K562 (cell line): ENCODE data around the gene NCKIPSD. TPM values are rescaled to one million over a fixed set of nuclear protein-coding genes. Genes with fewer than 3 reads are reported as not detected.

Source experiments
- FOXP4 ChIP-seq: sonication (generic); formaldehyde crosslinking; IDR thresholded peaks from 2 replicates; pipeline ENCODE4 v1.8.0; 2022; ENCODE audit warnings: mild to moderate bottlenecking, missing genetic modification reagents, borderline replicate concordance
- JUN ChIP-seq, 2 experiments: sonication (generic) in 1 of 2; formaldehyde crosslinking in 1 of 2; IDR thresholded peaks; 2 replicates each; pipeline versions ENCODE4 v1.6.1 to v1.8.0; 2012 to 2022; ENCODE audit warnings: borderline replicate concordance in 2 of 2, mild to moderate bottlenecking in 2 of 2, improper control_type of control experiment in 1 of 2, low read depth in 1 of 2, low read length in 1 of 2, missing genetic modification reagents in 1 of 2
- KLF6 ChIP-seq: fragments of 250-450 bp; sonication (Bioruptor Pico); IDR thresholded peaks from 2 replicates; pipeline ENCODE4 v1.4.0; 2020; ENCODE audit warnings: mild to moderate bottlenecking, moderate library complexity, borderline replicate concordance
- MNT ChIP-seq, 2 experiments: fragments of 450-650 bp; conservative IDR thresholded peaks; 2 replicates each; pipeline ENCODE4 v1.6.1; 2017; ENCODE audit warnings: mild to moderate bottlenecking in 2 of 2, moderate library complexity in 2 of 2
- MYBL2 ChIP-seq, 2 experiments: fragments of 450-650 bp in 1 of 2; sonication (generic) in 1 of 2; formaldehyde crosslinking in 1 of 2; IDR thresholded peaks; 2 replicates each; pipeline versions ENCODE4 v1.6.1 to v1.8.1; 2017 to 2022; ENCODE audit warnings: borderline replicate concordance in 1 of 2, inconsistent platforms in 1 of 2, low read depth in 1 of 2, mild to moderate bottlenecking in 1 of 2, missing genetic modification reagents in 1 of 2, moderate library complexity in 1 of 2
- NUFIP1 ChIP-seq: fragments of 450-650 bp; IDR thresholded peaks from 2 replicates; pipeline ENCODE4 v1.6.1; 2018; ENCODE audit not compliant: partially characterized antibody
- PREB ChIP-seq: sonication (generic); formaldehyde crosslinking; IDR thresholded peaks from 2 replicates; pipeline ENCODE4 v1.8.1; 2023; ENCODE audit warnings: mild to moderate bottlenecking, missing genetic modification reagents
- PURB ChIP-seq: sonication (generic); formaldehyde crosslinking; IDR thresholded peaks from 2 replicates; pipeline ENCODE4 v1.9.0; 2021; ENCODE audit warnings: low read depth, mild to moderate bottlenecking, missing genetic modification reagents
- TCF3 ChIP-seq: sonication (generic); formaldehyde crosslinking; IDR thresholded peaks from 2 replicates; pipeline ENCODE4 v1.4.0; 2020; ENCODE audit warnings: mild to moderate bottlenecking, missing genetic modification reagents
- ZBTB11 ChIP-seq, 3 experiments: fragments of 200-800 bp in 1 of 3; fragments of 250-450 bp in 1 of 3; fragments of 450-650 bp in 1 of 3; sonication (Bioruptor Pico) in 1 of 3; sonication (Bioruptor generic) in 1 of 3; formaldehyde crosslinking in 1 of 3; IDR thresholded peaks; 2 replicates each; pipeline versions ENCODE4 v1.6.1 to v1.8.0; 2016 to 2022; ENCODE audit warnings: mild to moderate bottlenecking in 2 of 3, missing genetic modification characterization in 2 of 3, missing compliant biosample characterization in 1 of 3, moderate library complexity in 1 of 3
- ZNF124 ChIP-seq: sonication (generic); formaldehyde crosslinking; IDR thresholded peaks from 2 replicates; pipeline ENCODE4 v1.8.1; 2022; ENCODE audit warnings: missing genetic modification reagents
- ZNF217 ChIP-seq: sonication (generic); formaldehyde crosslinking; IDR thresholded peaks from 2 replicates; pipeline ENCODE4 v1.8.0; 2022; ENCODE audit warnings: mild to moderate bottlenecking, missing genetic modification reagents
- ZNF431 ChIP-seq: sonication (generic); formaldehyde crosslinking; IDR thresholded peaks from 2 replicates; pipeline ENCODE4 v1.8.0; 2022; ENCODE audit warnings: mild to moderate bottlenecking, missing genetic modification reagents
- polyA plus RNA-seq, 8 experiments: library from polyadenylated mRNA; depleted of rRNA in 4 of 8; stranded (reverse) in 5 of 8; unstranded in 3 of 8; fragments of >200 nt; fragmentation: Nextera tagmentation in 2 of 8; fragmentation: Illumina TruSeq in 1 of 8; extraction: Ambion mirVana in 2 of 8; extraction: Trizol in 1 of 8; gene quantifications; 2 replicates each; pipeline versions ENCODE4 v1.2.1 to v1.2.3, GENCODE V29; 2011 to 2014; ENCODE audit warnings: inconsistent platforms in 1 of 8, missing spikeins in 1 of 8
- total RNA-seq, 7 experiments: library from RNA; depleted of rRNA in 6 of 7; stranded (reverse); fragments of >200 nt in 6 of 7; fragmentation: Illumina TruSeq in 2 of 7; extraction: Trizol in 2 of 7; gene quantifications; 2 replicates each; pipeline versions ENCODE4 v1.2.1 to v1.2.3, GENCODE V29; 2011 to 2021; ENCODE audit warnings: low replicate concordance in 1 of 7
- TF ChIP-seq, protein P1 (sequence below): fragments of 250-450 bp; sonication (Bioruptor Pico); IDR thresholded peaks from 2 replicates; pipeline ENCODE4 v1.4.0; 2020

The NCKIPSD gene
- total and polyA plus RNA-seq, 9 of the 15 experiments (the other 6 are each of a cell fraction or from before 2014, with no cell fraction given), result 0.49 to 24.4 (median 12.3) TPM

- TF ChIP-seq KLF6 (CRISPR knock-in tag) (peak; percentile 62; the same call in 1 of the 2 replicates), ZNF431 (peak; percentile 90), FOXP4 (CRISPR knock-in tag) (peak; percentile 99), JUN (IDR thresholded peaks at IDR 0.05; ENCODE audit: borderline replicate concordance, low read depth, low read length) (no peak), JUN (CRISPR knock-in tag; IDR thresholded peaks at IDR 0.05; ENCODE audit: borderline replicate concordance) (peak; percentile 96), PREB (CRISPR knock-in tag) (0 out of 2 replicates have a peak, but pooled peaks have one; percentile 81), MYBL2 (IDR thresholded peaks at IDR 0.05; ENCODE audit: low read depth) (no peak), MYBL2 (CRISPR knock-in tag; IDR thresholded peaks at IDR 0.05; ENCODE audit: borderline replicate concordance) (no peak), ZBTB11 (CRISPR knock-in tag; IDR thresholded peaks at IDR 0.05) (peak in 1 of 3 experiments; percentile 81; a peak in 2 of 6 replicates), TCF3 (CRISPR knock-in tag) (peak; percentile 63), ZNF217 (CRISPR knock-in tag) (peak; percentile 90), NUFIP1 (no peak), MNT (conservative IDR thresholded peaks at IDR 0.05) (peak; percentile 89 to 96), ZNF124 (peak; percentile 96), PURB (CRISPR knock-in tag) (no peak)
- TF ChIP-seq, protein P1, sequence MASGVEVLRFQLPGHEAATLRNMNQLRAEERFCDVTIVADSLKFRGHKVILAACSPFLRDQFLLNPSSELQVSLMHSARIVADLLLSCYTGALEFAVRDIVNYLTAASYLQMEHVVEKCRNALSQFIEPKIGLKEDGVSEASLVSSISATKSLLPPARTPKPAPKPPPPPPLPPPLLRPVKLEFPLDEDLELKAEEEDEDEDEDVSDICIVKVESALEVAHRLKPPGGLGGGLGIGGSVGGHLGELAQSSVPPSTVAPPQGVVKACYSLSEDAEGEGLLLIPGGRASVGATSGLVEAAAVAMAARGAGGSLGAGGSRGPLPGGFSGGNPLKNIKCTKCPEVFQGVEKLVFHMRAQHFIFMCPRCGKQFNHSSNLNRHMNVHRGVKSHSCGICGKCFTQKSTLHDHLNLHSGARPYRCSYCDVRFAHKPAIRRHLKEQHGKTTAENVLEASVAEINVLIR (CRISPR knock-in tag), result no peak
Measured at GRCh38 chr3:48661501-48662144, 24.1 kb downstream of the NCKIPSD start (continued).
